Measurements from ENCODE around the gene NFATC2.
"Not testable (repeated sequence)": the region's sequence is repeated elsewhere in the genome, so short reads cannot be mapped to it uniquely, and the experiment has no call there.

The NFATC2 gene

GRCh38 chr20:51469046-51469445, 73.5 kb downstream of the NFATC2 start:
- H3K36me3 ChIP-seq (ENCODE audit: control insufficient read depth, insufficient read depth, low read length), result no peaks in the 10 kb centered on the region
- no peaks in the 10 kb centered on the region for H3K27me3 ChIP-seq (ENCODE audit: control insufficient read depth, insufficient read depth, low read length)
- peaks cover 11% of the 10 kb centered on the region for H3K4me1 ChIP-seq (ENCODE audit: control insufficient read depth, insufficient read depth, low read length)

GRCh38 chr20:51468636-51469035, 73.9 kb downstream of the NFATC2 start:
- H3K4me3 ChIP-seq (ENCODE audit: low read depth, low read length), result no peak overlapping the region
- H3K27ac ChIP-seq (ENCODE audit: low read depth, low read length), result no peak overlapping the region
- H3K36me3 ChIP-seq (ENCODE audit: control insufficient read depth, insufficient read depth, low read length), result no peaks in the 10 kb centered on the region
- H3K9me3 ChIP-seq (ENCODE audit: control insufficient read depth, insufficient read depth, low read depth, low read length), result no peaks in the 10 kb centered on the region
- peaks cover 11% of the 10 kb centered on the region for H3K4me1 ChIP-seq (ENCODE audit: control insufficient read depth, insufficient read depth, low read length)
- no peaks in the 10 kb centered on the region for H3K27me3 ChIP-seq (ENCODE audit: control insufficient read depth, insufficient read depth, low read length)
- H3K9ac ChIP-seq (ENCODE audit: low read length), result no peak overlapping the region

More at GRCh38 chr20:51469046-51469445, 73.5 kb downstream of the NFATC2 start:
- Histone ChIP-seq H3K4me3 (ENCODE audit: low read depth, low read length) (no peak overlapping the region), H3K9ac (ENCODE audit: low read length) (no peak overlapping the region), H3K9me3 (ENCODE audit: control insufficient read depth, insufficient read depth, low read depth, low read length) (no peaks in the 10 kb centered on the region), H3K27ac (ENCODE audit: low read depth, low read length) (no peak overlapping the region)

GRCh38 chr20:51467956-51468626, 74.4 kb downstream of the NFATC2 start:
- Histone ChIP-seq H3K4me3 (ENCODE audit: low read depth, low read length) (no peak overlapping the region), H3K4me1 (ENCODE audit: control insufficient read depth, insufficient read depth, low read length) (peaks cover 12% of the 10 kb centered on the region), H3K36me3 (ENCODE audit: control insufficient read depth, insufficient read depth, low read length) (no peaks in the 10 kb centered on the region), H3K9ac (ENCODE audit: low read length) (no peak overlapping the region), H3K9me3 (ENCODE audit: control insufficient read depth, insufficient read depth, low read depth, low read length) (no peaks in the 10 kb centered on the region), H3K27ac (ENCODE audit: low read depth, low read length) (no peak overlapping the region), H3K27me3 (ENCODE audit: control insufficient read depth, insufficient read depth, low read length) (no peaks in the 10 kb centered on the region)

GRCh38 chr20:51463998-51464397, 78.5 kb downstream of the NFATC2 start:
- H3K4me1 ChIP-seq (ENCODE audit: control insufficient read depth, insufficient read depth, low read length), result peaks cover 2% of the 10 kb centered on the region; the same call in 1 of the 2 replicates
- no peaks in the 10 kb centered on the region for H3K9me3 ChIP-seq (ENCODE audit: control insufficient read depth, insufficient read depth, low read depth, low read length)
- H3K27me3 ChIP-seq (ENCODE audit: control insufficient read depth, insufficient read depth, low read length), result no peaks in the 10 kb centered on the region
- no peak overlapping the region for H3K9ac ChIP-seq (ENCODE audit: low read length)
- no peak overlapping the region for H3K27ac ChIP-seq (ENCODE audit: low read depth, low read length)
- H3K4me3 ChIP-seq (ENCODE audit: low read depth, low read length), result no peak overlapping the region
- no peaks in the 10 kb centered on the region for H3K36me3 ChIP-seq (ENCODE audit: control insufficient read depth, insufficient read depth, low read length)

DNA sequence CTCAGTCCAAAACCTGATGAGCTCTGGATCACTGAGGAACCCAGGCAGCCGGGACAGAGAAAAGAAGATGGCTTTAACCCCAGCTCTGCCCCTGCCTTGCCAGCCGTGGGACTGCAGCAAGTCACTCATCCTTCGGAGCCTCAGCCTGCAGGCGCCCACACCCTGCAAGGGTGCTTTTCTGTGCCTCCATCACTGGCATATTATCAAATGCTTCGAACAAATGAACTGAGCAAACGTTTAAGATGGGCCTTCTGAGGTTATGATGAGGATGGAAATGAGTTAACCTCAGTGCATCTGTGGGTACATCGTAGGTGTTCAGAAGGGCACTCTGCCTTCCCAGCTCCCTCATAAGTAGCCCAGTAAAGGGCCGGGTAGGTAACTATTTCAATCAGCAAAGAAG, 79.0 kb downstream of the NFATC2 start:
- Histone ChIP-seq H3K27me3 (ENCODE audit: control insufficient read depth, insufficient read depth, low read length) (no peaks in the 10 kb centered on the region), H3K9ac (ENCODE audit: low read length) (no peak overlapping the region), H3K9me3 (ENCODE audit: control insufficient read depth, insufficient read depth, low read depth, low read length) (no peaks in the 10 kb centered on the region), H3K4me1 (ENCODE audit: control insufficient read depth, insufficient read depth, low read length) (peaks cover 2% of the 10 kb centered on the region; the same call in 1 of the 2 replicates), H3K4me3 (ENCODE audit: low read depth, low read length) (no peak overlapping the region), H3K36me3 (ENCODE audit: control insufficient read depth, insufficient read depth, low read length) (no peaks in the 10 kb centered on the region), H3K27ac (ENCODE audit: low read depth, low read length) (no peak overlapping the region)

- H3K4me1 ChIP-seq (ENCODE audit: control insufficient read depth, insufficient read depth, low read length), result peaks cover 2% of the 10 kb centered on the region; the same call in 1 of the 2 replicates
- H3K9ac ChIP-seq (ENCODE audit: low read length), result no peak overlapping the region
- no peak overlapping the region for H3K4me3 ChIP-seq (ENCODE audit: low read depth, low read length)
- no peaks in the 10 kb centered on the region for H3K9me3 ChIP-seq (ENCODE audit: control insufficient read depth, insufficient read depth, low read depth, low read length)
- no peak overlapping the region for H3K27ac ChIP-seq (ENCODE audit: low read depth, low read length)
- H3K36me3 ChIP-seq (ENCODE audit: control insufficient read depth, insufficient read depth, low read length), result no peaks in the 10 kb centered on the region
- no peaks in the 10 kb centered on the region for H3K27me3 ChIP-seq (ENCODE audit: control insufficient read depth, insufficient read depth, low read length)
Observed at GRCh38 chr20:51462566-51463276, 79.8 kb downstream of the NFATC2 start.

- H3K27ac ChIP-seq (ENCODE audit: low read depth, low read length); H3K4me3 ChIP-seq (ENCODE audit: low read depth, low read length); H3K36me3 ChIP-seq (ENCODE audit: control insufficient read depth, insufficient read depth, low read length); H3K27me3 ChIP-seq (ENCODE audit: control insufficient read depth, insufficient read depth, low read length); H3K9ac ChIP-seq (ENCODE audit: low read length); H3K9me3 ChIP-seq (ENCODE audit: control insufficient read depth, insufficient read depth, low read depth, low read length); H3K4me1 ChIP-seq (ENCODE audit: control insufficient read depth, insufficient read depth, low read length): not testable (repeated sequence)
Observed at GRCh38 chr20:51461846-51462245, 80.7 kb downstream of the NFATC2 start.

GRCh38 chr20:51461306-51461705, 81.2 kb downstream of the NFATC2 start:
- Histone ChIP-seq H3K36me3 (ENCODE audit: control insufficient read depth, insufficient read depth, low read length) (no peaks in the 10 kb centered on the region), H3K9me3 (ENCODE audit: control insufficient read depth, insufficient read depth, low read depth, low read length) (no peaks in the 10 kb centered on the region), H3K4me1 (ENCODE audit: control insufficient read depth, insufficient read depth, low read length) (peaks cover 7% of the 10 kb centered on the region; the same call in 1 of the 2 replicates), H3K27me3 (ENCODE audit: control insufficient read depth, insufficient read depth, low read length) (no peaks in the 10 kb centered on the region), H3K9ac (ENCODE audit: low read length) (no peak overlapping the region), H3K27ac (ENCODE audit: low read depth, low read length) (no peak overlapping the region), H3K4me3 (ENCODE audit: low read depth, low read length) (no peak overlapping the region)

- Histone ChIP-seq H3K4me3 (ENCODE audit: low read depth, low read length) (no peak overlapping the region), H3K4me1 (ENCODE audit: control insufficient read depth, insufficient read depth, low read length) (peaks cover 9% of the 10 kb centered on the region; the same call in 1 of the 2 replicates), H3K27ac (ENCODE audit: low read depth, low read length) (no peak overlapping the region), H3K36me3 (ENCODE audit: control insufficient read depth, insufficient read depth, low read length) (no peaks in the 10 kb centered on the region), H3K9me3 (ENCODE audit: control insufficient read depth, insufficient read depth, low read depth, low read length) (no peaks in the 10 kb centered on the region), H3K9ac (ENCODE audit: low read length) (no peak overlapping the region), H3K27me3 (ENCODE audit: control insufficient read depth, insufficient read depth, low read length) (no peaks in the 10 kb centered on the region)
Observed at GRCh38 chr20:51460569-51461265, 81.8 kb downstream of the NFATC2 start.

DNA sequence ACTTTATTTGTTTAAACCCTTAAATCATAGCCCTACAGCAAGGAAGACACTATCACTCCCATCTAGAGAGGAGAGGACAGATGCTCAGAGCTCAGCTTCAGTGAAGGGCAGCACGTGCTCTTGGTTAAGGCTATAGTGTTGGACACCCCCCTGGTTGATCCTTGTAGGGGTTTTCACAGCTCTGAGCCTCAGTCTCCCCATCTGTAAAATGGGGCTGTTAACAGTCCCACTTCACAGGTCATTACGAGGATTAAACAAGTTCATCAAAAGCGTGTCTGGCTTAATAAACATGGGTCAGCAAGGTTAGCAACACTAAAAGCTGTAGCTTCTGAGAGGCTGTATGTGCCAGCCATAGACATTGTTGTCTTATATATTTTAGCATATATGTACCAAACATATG, 82.4 kb downstream of the NFATC2 start:
- no peaks in the 10 kb centered on the region for H3K27me3 ChIP-seq (ENCODE audit: control insufficient read depth, insufficient read depth, low read length)
- no peaks in the 10 kb centered on the region for H3K36me3 ChIP-seq (ENCODE audit: control insufficient read depth, insufficient read depth, low read length)
- no peak overlapping the region for H3K27ac ChIP-seq (ENCODE audit: low read depth, low read length)
- H3K4me3 ChIP-seq (ENCODE audit: low read depth, low read length), result no peak overlapping the region
- H3K4me1 ChIP-seq (ENCODE audit: control insufficient read depth, insufficient read depth, low read length), result peaks cover 9% of the 10 kb centered on the region; the same call in 1 of the 2 replicates
- H3K9me3 ChIP-seq (ENCODE audit: control insufficient read depth, insufficient read depth, low read depth, low read length), result no peaks in the 10 kb centered on the region
- H3K9ac ChIP-seq (ENCODE audit: low read length), result no peak overlapping the region
